Endothelial cell (in vitro differentiated cells): ENCODE results near the gene C16orf89. TPM values are rescaled to one million over a fixed set of nuclear protein-coding genes. Genes with fewer than 3 reads are reported as not detected.

Experiments used
- DNase-seq: peaks from one replicate; pipeline ENCODE4 v3.0.0; 2021; ENCODE audit warnings: low spot score
- H3K27ac Mint-ChIP-seq: one replicate; pipeline ENCODE4 v1.8.0; 2021; ENCODE audit warnings: mixed read lengths, inconsistent platforms; ENCODE audit not compliant: unreplicated experiment
- H3K27me3 Mint-ChIP-seq: one replicate; pipeline ENCODE4 v1.8.0; 2021; ENCODE audit warnings: mild to moderate bottlenecking, moderate library complexity, mixed read lengths, inconsistent platforms; ENCODE audit not compliant: unreplicated experiment
- H3K36me3 Mint-ChIP-seq: one replicate; pipeline ENCODE4 v1.8.0; 2021; ENCODE audit warnings: mild to moderate bottlenecking, low read depth, mixed read lengths, inconsistent platforms; ENCODE audit not compliant: unreplicated experiment
- H3K4me1 Mint-ChIP-seq: one replicate; pipeline ENCODE4 v1.8.0; 2021; ENCODE audit warnings: mild to moderate bottlenecking, mixed read lengths, inconsistent platforms; ENCODE audit not compliant: unreplicated experiment
- H3K4me3 Mint-ChIP-seq: one replicate; pipeline ENCODE4 v1.8.0; 2021; ENCODE audit warnings: mild to moderate bottlenecking, mixed read lengths, inconsistent platforms; ENCODE audit not compliant: unreplicated experiment
- H3K9me3 Mint-ChIP-seq: one replicate; pipeline ENCODE4 v1.8.0; 2021; ENCODE audit warnings: mixed read lengths, inconsistent platforms; ENCODE audit not compliant: unreplicated experiment
- CTCF ChIP-seq: fragments of 200-600 bp; sonication (generic); IDR thresholded peaks from one replicate; pipeline ENCODE4 v1.5.0; 2021; ENCODE audit warnings: antibody characterized with exemption; ENCODE audit not compliant: unreplicated experiment
- total RNA-seq: library from RNA; stranded (reverse); fragmentation: NEBNext Ultra II Directional; extraction: Animal tissue kit (Norgen Biotek cat#: 25700); gene quantifications from one replicate; pipeline ENCODE4 v1.2.1, GENCODE V29; 2021; ENCODE audit not compliant: unreplicated experiment

The C16orf89 gene
- total RNA-seq, 1 donor from 2014 or later = not detected

GRCh38 chr16:5018793-5019192 lies 47.0 kb downstream of the C16orf89 start:
- no peak for DNase-seq
- Mint-ChIP-seq H3K4me3 (no peak overlapping the region), H3K27ac (no peak overlapping the region), H3K9me3 (no peaks in the 10 kb centered on the region), H3K27me3 (peaks cover 6% of the 10 kb centered on the region), H3K4me1 (peaks cover 7% of the 10 kb centered on the region), H3K36me3 (no peaks in the 10 kb centered on the region)
- TF ChIP-seq CTCF = no peak

- Mint-ChIP-seq H3K9me3 (no peaks in the 10 kb centered on the region), H3K27ac (no peak overlapping the region), H3K36me3 (no peaks in the 10 kb centered on the region), H3K4me3 (no peak overlapping the region), H3K27me3 (peaks cover 9% of the 10 kb centered on the region), H3K4me1 (peaks cover 7% of the 10 kb centered on the region)
- TF ChIP-seq CTCF = no peak
- no peak for DNase-seq
These were observed 48.1 kb downstream of the C16orf89 start for GRCh38 chr16:5017678-5017969.

- H3K27me3 Mint-ChIP-seq = peaks cover 9% of the 10 kb centered on the region
- H3K9me3 Mint-ChIP-seq = no peaks in the 10 kb centered on the region
- H3K4me1 Mint-ChIP-seq = peaks cover 7% of the 10 kb centered on the region
- H3K27ac Mint-ChIP-seq = no peak overlapping the region
- DNase-seq = no peak
- no peaks in the 10 kb centered on the region for H3K36me3 Mint-ChIP-seq
- H3K4me3 Mint-ChIP-seq = no peak overlapping the region
- no peak for TF ChIP-seq CTCF
These were observed 48.6 kb downstream of the C16orf89 start for GRCh38 chr16:5016967-5017677.

- H3K9me3 Mint-ChIP-seq = no peaks in the 10 kb centered on the region
- H3K4me3 Mint-ChIP-seq = no peak overlapping the region
- peaks cover 9% of the 10 kb centered on the region for H3K27me3 Mint-ChIP-seq
- no peak overlapping the region for H3K27ac Mint-ChIP-seq
- H3K36me3 Mint-ChIP-seq = no peaks in the 10 kb centered on the region
- TF ChIP-seq CTCF = no peak
- no peak for DNase-seq
- peaks cover 7% of the 10 kb centered on the region for H3K4me1 Mint-ChIP-seq
These were observed 49.9 kb downstream of the C16orf89 start for GRCh38 chr16:5015887-5016286.

- no peak for DNase-seq
- no peaks in the 10 kb centered on the region for H3K36me3 Mint-ChIP-seq
- H3K27me3 Mint-ChIP-seq = peaks cover 9% of the 10 kb centered on the region
- no peak overlapping the region for H3K4me3 Mint-ChIP-seq
- peaks cover 7% of the 10 kb centered on the region for H3K4me1 Mint-ChIP-seq
- TF ChIP-seq CTCF = no peak
- H3K27ac Mint-ChIP-seq = no peak overlapping the region
- H3K9me3 Mint-ChIP-seq = no peaks in the 10 kb centered on the region
These were observed 50.4 kb downstream of the C16orf89 start for GRCh38 chr16:5015351-5015750.
